ENCODE measurements around the gene FOXK1. TPM values are rescaled to one million over a fixed set of nuclear protein-coding genes. Genes with fewer than 3 reads are reported as not detected.
"Not testable (repeated sequence)": the region's sequence is repeated elsewhere in the genome, so short reads cannot be mapped to it uniquely, and the experiment has no call there.

The FOXK1 gene
- total RNA-seq, 1 experiment from 2014 or later = 20.8 TPM

GRCh38 chr7:4663239-4664018 is 18.7 kb upstream of the FOXK1 start:
- no peak for DNase-seq (ENCODE audit: low spot score)
- in situ Hi-C loops (cut with HindIII; ENCODE audit: low sequenced_read_pairs) = no loop called here

- no peak for DNase-seq (ENCODE audit: low spot score)
- in situ Hi-C loops (cut with HindIII; ENCODE audit: low sequenced_read_pairs) = no loop called here
Measured at GRCh38 chr7:4665661-4666060, 16.4 kb upstream of the FOXK1 start.

DNA sequence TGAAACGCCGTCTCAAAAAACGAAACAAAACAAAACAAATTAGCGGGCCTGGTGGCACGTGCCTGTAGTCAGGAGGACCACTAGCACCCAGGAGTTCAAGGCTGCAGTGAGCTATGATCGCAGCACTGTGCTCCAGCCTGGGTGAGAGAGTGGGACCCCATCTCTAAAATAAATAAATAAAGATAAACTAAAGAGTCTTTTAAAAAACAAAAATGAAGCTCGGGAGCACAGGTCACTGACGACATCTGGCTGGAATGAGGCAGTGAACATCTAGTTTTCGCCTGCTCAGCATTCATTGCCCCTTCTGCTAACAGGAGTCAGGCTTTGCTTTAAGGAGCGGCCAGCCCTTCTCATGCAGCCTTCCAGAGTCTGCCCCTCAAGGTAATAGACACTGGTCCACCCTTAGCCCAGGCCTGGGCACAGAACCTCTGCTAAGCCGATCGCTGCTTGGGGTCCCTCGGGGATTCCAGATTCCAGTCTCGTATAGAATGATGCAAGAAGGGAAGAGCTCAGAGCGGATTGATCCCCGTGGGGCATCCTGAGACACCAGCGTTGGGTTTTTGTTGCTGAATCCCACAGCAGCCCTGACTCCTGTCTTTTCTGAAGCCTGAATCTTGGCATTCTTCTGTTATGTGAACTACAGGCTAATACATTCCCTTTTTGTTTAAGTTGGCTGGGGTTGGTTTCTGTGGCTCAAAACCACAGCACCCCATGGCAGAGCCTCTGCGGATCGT is 14.2 kb upstream of the FOXK1 start:
- no peak for DNase-seq (ENCODE audit: low spot score)
- in situ Hi-C loops (cut with HindIII; ENCODE audit: low sequenced_read_pairs) = no loop called here

DNA sequence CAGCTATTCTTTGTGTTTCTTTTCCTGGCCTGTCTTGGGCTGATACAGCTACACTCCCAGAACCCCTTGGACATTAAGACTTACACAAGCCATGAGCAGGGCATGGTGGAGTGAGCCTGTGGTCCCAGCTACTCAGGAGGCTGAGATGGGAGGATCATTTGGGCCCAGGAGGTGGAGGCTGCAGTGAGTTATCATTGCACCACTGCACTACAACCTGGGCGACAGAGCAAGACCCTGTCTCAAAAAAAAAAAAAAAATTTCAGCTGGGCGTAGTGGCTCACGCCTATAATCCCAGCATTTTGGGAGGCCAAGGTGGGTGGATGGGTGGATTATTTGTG is 13.6 kb upstream of the FOXK1 start:
- DNase-seq (ENCODE audit: low spot score) = no peak
- in situ Hi-C loops (cut with HindIII; ENCODE audit: low sequenced_read_pairs) = no loop called here

GRCh38 chr7:4670791-4671190 is 11.3 kb upstream of the FOXK1 start:
- in situ Hi-C loops (cut with HindIII; ENCODE audit: low sequenced_read_pairs) = no loop called here
- DNase-seq (ENCODE audit: low spot score) = no peak

DNA sequence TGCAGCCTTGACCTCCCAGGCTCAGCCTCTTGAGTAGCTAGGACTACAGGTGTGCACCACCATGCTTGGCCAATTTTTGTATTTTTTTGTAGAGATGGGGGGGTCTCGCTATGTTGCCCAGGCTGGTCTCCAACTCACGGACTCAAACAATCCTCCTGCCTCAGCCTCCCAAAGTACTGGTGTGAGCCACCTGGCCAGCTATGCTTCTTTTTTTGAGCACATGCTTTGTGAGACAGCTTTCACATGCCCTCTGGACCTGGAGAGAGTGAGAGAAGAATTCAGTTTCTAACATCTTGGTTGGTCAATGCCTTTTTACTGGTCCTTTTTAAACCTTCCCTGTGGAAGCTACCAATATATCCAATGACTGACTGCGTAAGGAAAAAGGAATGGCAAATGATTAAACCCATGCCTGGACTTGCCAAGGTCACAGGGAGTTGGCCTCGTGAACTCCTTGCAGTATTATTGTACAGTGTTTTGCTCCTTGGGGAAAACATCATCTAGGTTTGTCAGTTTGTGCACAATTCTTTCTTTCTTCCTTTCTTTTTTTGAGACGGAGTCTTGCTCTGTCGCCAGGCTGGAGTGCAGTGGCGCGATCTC is 6.2 kb upstream of the FOXK1 start:
- no peak for DNase-seq (ENCODE audit: low spot score)
- in situ Hi-C loops (cut with HindIII; ENCODE audit: low sequenced_read_pairs) = no loop called here

DNA sequence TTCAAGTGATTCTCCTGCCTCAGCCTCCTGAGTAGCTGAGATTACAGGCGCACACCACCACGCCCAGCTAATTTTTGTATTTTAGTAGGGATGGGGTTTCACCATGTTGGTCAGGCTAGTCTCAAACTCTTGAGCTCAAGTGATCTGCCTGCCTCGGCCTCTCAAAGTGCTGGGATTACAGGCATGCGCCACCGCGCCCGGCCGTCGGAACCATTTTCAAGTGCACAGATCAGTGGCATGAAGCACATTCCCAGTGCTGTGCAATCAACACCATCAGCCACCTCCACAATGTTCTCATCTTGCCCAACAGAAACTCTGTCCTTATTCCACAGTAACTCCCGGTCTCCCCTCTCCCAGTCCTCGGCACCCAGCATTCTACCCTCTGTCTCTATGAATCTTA is 4.6 kb upstream of the FOXK1 start:
- DNase-seq (ENCODE audit: low spot score); in situ Hi-C loops (cut with HindIII; ENCODE audit: low sequenced_read_pairs): not testable (repeated sequence)

GRCh38 chr7:4681218-4681851 is 760 bp upstream of the FOXK1 start:
- in situ Hi-C loops (cut with HindIII; ENCODE audit: low sequenced_read_pairs) = no loop called here
- no peak for DNase-seq (ENCODE audit: low spot score)

- DNase-seq (ENCODE audit: low spot score) = peak; percentile 39
- in situ Hi-C loops (cut with HindIII; ENCODE audit: low sequenced_read_pairs) = no loop called here
Measured at GRCh38 chr7:4682621-4683042, 537 bp downstream of the FOXK1 start.

DNA sequence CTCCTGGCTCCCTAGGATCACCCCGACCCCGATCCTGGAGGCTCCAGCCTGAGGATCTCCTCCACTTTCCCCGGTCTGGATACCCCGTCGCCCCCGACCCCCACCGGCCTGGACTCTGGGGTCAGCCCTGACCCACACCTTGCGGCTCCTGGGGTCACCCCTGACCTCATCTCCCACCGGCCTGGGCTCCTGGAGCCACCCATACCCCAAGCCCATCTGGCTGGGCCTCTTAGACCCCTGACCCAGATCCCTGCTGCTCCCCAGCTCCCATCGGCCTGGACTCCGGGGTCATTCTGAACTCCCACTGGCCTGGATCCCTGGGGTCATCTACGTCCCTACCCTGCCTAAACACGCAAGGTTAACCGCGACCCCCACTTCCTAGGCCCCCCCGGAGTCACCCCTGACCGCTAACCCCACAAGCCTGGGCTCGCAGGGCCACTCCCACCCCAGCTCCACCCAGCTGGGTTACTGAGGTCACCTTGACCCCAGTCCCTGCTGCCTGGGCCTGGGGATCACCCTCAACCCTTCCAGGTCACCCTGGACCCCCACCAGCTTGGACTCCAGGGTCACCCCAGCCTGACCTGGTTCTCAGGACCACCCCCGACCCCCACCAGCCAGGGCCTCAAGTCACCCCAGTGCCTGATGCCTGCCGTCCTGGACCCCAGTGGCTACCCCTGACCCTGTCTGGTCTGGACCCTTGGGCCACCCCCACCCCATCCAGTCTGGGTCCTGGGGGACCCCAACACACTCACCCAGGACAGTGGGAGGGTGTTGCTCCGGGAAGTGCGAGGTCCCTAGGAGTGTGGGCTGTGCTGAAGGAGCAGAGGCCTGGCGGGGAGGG is 1.2 kb downstream of the FOXK1 start:
- no peak for DNase-seq (ENCODE audit: low spot score)
- in situ Hi-C loops (cut with HindIII; ENCODE audit: low sequenced_read_pairs) = no loop called here

DNA sequence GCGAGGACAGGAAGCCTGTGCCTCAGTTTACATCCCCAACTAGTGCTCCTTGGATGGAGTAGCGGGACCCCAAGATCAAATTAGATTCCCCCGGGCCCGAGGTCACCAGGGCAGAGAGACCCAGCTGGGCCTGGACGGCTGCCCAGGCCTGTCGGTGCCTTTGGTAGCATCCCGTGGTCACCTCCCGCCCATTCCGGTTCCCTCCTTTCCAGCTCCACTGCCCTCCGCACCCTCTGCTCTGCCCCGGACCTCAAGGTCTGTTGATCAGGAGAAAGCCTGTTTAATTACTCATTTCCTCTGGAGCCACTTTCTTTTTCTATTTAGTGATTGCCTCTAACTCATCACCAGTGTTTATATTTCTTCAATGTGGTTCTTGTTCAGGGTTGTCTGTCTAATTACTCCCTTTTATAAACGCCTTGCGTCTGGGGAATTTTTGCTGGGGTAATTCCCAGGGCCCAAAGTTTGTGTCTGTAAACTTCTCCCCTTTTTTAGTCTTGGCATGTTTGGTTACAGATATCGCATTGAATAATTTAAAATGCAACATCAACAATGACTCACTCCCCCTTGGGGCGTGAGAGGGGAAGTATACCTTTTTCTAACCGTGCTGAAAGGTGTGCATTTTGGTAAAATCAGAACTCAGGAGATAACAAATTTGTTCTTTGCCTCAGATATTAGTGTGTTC is 1.9 kb downstream of the FOXK1 start:
- DNase-seq (ENCODE audit: low spot score) = peak; percentile 27
- in situ Hi-C loops (cut with HindIII; ENCODE audit: low sequenced_read_pairs) = no loop called here

- no peak for DNase-seq (ENCODE audit: low spot score)
- in situ Hi-C loops (cut with HindIII; ENCODE audit: low sequenced_read_pairs) = no loop called here
Measured at GRCh38 chr7:4684846-4685245, 2.8 kb downstream of the FOXK1 start.

DNA sequence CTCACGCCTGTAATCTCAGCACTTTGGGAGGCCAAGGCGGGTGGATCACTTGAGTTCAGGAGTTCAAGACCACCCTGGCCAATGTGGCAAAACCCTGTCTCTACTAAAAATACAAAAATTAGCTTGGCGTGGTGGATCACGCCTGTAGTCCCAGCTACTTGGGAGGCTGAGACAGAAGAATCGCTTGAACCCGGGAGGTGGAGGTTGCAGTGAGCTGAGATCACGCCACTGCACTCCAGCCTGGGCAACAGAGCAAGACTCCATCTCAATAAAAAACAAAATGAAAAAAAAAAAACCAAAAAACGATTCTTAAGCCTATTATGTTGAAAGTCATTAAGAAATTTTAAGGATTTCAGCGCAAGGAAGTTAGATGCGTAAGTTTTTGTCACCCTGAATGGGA is 3.6 kb downstream of the FOXK1 start:
- in situ Hi-C loops (cut with HindIII; ENCODE audit: low sequenced_read_pairs); DNase-seq (ENCODE audit: low spot score): not testable (repeated sequence)

DNA sequence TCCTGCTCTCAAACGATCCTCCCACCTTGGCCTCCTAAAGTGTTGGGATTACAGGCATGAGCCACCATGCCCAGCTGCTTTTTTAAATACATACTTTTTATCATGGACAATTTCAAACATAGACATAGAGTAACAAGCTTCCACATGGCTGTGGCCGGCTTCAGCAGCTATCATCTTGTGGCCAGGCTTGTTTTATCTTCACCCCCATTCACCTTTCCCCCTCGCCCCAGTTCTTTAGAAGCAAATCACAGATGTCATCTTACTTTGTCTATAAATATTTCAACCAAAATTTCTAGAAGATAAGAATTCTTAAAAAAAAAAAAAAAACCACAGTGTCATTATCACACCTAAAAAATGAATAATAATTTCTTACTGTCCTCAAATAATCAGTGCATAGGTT is 5.9 kb downstream of the FOXK1 start:
- in situ Hi-C loops (cut with HindIII; ENCODE audit: low sequenced_read_pairs) = no loop called here
- no peak for DNase-seq (ENCODE audit: low spot score)

DNA sequence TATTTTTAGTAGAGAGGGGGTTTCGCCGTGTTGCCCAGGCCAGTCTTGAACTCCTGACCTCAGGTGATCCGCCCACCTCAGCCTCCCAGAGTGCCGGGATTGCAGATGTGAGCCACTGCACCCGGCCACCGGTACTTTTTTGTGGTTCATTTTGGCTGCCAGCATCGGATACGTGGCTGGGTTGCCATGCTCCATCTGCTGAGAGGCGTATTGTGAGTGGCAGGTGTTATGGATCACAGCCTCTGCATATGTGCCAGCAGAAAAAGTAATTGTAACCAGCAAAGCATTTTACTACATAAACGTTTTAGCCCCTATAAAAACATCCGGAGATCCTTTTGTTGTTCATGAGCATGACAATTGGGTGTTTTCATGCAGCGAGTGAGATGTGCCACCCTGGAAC is 7.1 kb downstream of the FOXK1 start:
- in situ Hi-C loops (cut with HindIII; ENCODE audit: low sequenced_read_pairs) = no loop called here
- DNase-seq (ENCODE audit: low spot score) = no peak

GRCh38 chr7:4689668-4690067 is 7.6 kb downstream of the FOXK1 start:
- no peak for DNase-seq (ENCODE audit: low spot score)
- in situ Hi-C loops (cut with HindIII; ENCODE audit: low sequenced_read_pairs) = no loop called here

DNA sequence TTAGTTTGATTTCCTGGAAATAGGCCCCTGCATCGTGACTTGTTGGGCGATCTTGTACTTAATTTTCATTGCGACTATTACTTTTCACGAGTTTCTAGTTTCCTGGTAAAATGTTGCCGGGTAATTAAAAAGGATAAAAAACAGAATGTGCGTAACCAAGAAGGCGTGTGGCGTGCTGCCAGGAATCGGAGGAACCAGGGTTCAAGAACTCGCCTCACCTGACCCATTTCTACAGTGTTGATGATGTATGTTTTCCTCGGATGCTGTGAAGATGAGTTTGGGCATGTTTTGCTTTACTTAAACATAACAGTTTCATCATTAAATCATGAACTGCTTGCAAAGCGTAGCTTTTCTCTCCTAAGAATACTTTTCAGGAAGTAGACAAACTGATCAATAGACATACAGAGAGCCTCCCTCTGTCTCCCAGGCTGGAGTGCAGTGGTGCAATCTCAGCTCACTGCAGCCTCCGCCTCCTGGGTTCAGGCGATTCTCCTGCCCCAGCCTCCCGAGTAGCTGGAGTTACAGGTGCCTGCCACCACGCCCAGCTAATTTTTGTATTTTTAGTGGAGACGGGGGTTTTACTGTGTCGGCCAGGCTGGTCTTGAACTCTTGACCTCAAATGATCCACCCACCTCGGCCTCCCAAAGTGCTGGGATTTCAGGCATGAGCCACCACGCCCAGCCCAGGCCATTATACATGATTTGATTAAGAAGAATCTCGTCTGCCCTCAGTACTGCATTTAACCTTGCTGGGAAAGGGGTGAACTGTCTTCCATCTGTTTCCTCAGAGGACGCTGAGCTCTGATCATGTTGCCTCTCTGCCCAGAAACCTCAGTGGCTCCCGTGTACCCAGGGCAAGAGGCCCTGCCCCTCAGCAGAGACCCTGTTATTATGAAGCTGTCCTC is 9.1 kb downstream of the FOXK1 start:
- in situ Hi-C loops (cut with HindIII; ENCODE audit: low sequenced_read_pairs) = no loop called here
- no peak for DNase-seq (ENCODE audit: low spot score)

GRCh38 chr7:4692055-4692454 is 10.0 kb downstream of the FOXK1 start:
- in situ Hi-C loops (cut with HindIII; ENCODE audit: low sequenced_read_pairs) = no loop called here

More at GRCh38 chr7:4692055-4692454, 10.0 kb downstream of the FOXK1 start:
- no peak for DNase-seq (ENCODE audit: low spot score)

Measured in G401 (cell line).